Islet precursor cell (in vitro differentiated cells): ENCODE data around the gene CRACDL.
"Not testable (repeated sequence)": the region's sequence is repeated elsewhere in the genome, so short reads cannot be mapped to it uniquely, and the experiment has no call there.

Source experiments
- DNase-seq: peaks from one replicate; pipeline ENCODE4 v3.0.0-alpha.2; 2018

CRACDL gene

GRCh38 chr2:98907385-98907784 is 28.6 kb downstream of the CRACDL start:
- no peak for DNase-seq

DNA sequence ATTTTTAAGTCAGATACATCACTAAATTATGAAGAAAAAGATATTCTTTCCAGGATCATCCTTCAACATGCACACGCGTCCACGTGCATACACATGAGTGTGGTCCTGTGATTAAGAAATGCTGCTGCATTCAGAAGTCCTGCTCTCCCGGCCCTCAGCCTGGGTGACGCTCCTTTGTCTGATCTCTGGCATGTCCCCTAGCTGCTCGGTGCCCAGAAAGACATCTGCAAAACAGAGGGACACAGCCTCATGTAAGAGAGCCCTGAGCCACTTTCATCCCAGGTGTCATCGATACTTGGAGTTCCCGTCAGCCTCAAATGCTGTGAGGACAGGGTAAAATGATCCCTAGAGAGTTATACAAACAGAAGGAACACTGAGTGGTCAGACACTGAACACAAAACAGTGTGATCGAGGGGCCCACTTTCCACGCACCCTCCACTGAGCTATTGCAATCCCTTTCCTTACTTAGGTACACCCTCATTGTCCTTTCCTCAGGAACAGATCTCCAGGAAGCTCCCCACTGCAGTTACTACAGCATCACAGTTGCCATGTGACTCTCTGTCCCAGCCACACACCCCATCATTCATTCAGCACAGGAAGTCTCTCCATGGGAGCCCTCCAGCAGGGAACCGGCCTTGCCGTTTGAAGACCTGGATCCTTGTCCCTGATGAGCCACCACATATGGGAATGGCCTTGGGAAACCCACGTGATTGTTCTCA is 32.1 kb downstream of the CRACDL start:
- DNase-seq: peak; percentile 29

- peak; percentile 30 for DNase-seq
Measured at GRCh38 chr2:98903064-98903355, 33.0 kb downstream of the CRACDL start.

DNA sequence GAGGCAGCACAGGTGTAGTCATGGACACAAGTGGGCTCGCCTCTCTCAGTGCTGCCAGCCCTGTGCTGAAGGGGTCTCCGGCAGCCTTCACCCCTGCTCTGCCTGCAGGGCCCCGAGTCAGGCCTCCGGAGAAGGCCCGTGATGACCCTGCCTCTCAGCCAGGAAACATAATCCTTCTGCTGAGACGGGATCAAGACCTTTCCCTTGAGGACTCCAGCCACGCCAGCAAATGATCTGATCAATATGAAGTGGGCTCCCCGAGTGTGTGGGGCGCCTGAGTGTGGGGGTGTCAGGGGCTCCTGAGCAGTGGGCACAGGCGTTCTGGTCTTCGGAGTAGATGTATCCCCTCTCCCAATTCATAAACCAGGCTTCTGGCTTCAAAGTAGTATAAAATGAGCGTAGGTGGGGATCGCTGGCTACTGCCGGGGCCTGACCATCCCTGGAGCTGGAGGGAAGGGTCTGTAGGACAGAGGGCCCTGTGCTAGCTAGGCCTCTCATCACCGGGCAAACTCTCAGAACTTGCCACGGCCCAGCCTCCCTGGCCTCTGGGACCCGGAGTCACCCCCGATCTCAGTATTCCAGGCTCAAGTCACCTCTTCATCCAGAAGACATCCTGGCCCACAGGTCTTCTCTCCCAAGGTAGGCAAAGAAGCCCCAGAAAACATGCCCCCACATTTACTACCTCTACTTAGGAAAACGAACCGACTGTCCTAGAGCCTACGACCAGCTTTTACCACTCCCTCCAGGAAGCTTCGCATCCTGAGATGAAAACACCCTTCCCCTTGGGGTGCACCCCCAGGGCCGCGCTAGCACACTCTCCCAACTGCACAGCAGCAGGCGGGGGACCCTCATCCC is 33.6 kb downstream of the CRACDL start:
- no peak for DNase-seq

- DNase-seq: peak; percentile 43
Measured at GRCh38 chr2:98901702-98902101, 34.3 kb downstream of the CRACDL start.

- peak; percentile 35 for DNase-seq
Measured at GRCh38 chr2:98901291-98901690, 34.7 kb downstream of the CRACDL start.

DNA sequence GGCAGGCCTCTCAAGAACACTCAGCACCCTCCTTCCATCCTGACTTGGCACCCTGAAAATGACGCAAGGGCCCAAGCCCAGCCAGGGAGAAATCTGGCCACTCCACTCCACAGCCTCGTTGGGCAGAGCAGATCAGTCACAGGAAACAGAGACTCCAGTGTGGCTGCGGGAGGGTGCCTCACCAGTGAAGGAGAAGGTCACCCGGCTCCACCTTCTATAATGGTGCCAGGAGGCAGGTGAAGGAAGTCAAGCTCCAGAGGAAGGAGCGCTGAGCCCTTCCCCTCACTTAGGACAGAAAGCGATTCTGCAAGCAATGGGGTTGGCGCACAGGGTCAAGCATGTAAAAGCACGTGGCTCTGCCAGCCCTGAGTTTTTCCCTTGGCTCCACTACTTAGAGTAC is 35.3 kb downstream of the CRACDL start:
- no peak for DNase-seq

DNA sequence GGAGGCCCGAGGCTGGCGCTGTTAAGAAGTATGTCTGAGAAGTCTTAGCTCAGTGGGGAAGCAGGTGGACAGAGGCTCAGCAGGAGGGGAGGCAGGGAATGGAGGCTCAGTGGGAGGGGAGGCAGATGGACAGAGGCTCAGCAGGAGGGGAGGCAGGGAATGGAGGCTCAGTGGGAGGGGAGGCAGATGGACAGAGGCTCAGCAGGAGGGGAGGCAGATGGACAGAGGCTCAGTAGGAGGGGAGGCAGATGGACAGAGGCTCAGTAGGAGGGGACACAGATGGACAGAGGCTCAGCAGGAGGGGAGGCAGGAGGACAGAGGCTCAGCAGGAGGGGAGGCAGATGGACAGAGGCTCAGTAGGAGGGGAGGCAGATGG is 36.3 kb downstream of the CRACDL start:
- DNase-seq: not testable (repeated sequence)

DNA sequence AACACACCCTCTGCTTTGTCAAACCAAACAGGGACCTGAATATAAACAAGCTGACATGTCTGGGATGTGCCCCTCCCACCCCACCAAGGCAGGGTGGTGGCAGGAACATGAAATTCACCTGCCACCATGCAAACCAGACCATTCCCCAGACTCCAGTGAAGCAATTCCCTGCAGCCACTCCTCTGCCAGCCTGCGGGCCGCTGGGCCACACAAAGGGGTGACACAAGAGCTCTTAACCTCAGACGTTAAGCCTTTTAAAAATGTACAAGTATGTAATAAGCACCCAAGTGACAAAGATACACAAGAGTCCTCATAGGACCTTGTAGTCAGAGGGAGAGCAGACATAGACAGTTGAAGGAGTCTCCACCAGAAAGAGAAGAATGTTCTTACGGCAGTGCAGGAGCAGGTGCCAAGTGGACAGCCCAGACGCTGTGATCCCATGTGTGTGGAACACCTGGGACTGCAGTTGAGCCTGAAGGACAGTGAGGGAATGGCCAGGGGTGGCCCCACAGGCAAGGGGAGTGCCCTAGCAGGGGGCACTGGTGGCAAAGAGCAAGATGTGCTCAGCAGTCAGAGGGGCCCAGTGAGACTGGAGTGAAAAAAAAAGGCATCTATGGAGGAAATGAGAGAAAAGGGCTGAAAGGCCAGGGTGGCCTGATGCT is 36.9 kb downstream of the CRACDL start:
- no peak for DNase-seq

DNA sequence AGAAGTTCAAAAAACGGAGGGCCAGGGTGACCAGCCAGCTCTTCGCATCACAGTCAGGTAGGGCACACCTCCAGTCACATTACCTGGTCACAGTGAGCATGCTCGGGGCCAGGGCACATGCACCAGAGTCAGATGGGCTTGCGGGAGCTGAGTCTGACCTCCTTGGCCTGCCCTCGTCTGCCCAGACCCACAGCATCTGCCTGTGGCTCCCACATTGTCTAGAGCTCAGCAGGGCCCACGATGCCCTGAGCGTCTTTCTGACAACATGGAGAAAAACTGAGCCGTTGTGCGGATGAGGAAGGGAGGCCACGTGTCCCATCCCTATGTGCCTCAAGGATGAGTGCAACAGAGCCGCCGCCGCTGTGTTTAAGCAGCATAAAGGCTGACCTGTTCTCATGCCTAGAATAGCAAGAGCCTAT is 37.6 kb downstream of the CRACDL start:
- peak; percentile 46 for DNase-seq

DNA sequence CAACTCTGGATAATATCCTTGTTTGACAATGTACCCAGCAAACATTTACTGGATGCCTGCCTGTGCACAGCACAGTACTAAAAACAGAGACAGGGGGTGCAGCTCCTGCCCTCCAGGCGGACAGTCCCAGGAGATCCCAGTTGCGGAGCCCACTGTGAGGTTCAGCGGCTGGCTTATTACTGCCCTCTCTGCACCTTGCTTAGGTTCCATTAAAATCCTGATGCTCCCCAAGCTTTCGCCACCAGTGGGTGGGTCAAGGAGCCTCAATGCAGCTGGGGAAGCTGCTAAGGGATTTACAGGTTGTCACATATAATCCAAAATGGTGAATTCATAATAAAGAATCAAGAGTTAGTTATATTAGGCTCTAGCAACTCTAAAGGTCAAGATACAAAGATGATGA is 38.3 kb downstream of the CRACDL start:
- no peak for DNase-seq

DNA sequence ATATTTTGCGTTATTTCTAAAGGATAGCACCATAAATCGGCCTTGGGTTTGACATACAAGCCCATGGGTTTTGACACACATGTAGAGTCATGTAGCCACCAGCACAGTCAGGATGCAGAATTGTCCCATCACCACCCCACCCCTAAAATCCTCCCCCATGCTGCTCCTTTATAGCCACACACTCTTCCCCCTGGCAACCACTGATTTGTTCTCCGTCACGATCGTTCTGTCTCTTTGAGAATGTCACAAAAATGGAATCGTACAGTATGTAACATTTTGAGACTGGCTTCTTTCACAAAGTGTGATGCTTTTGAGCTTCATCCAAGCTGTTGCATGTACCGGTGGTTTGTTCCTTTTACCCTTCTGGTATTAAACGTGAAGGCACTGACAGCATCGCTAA is 39.1 kb downstream of the CRACDL start:
- DNase-seq: no peak

DNA sequence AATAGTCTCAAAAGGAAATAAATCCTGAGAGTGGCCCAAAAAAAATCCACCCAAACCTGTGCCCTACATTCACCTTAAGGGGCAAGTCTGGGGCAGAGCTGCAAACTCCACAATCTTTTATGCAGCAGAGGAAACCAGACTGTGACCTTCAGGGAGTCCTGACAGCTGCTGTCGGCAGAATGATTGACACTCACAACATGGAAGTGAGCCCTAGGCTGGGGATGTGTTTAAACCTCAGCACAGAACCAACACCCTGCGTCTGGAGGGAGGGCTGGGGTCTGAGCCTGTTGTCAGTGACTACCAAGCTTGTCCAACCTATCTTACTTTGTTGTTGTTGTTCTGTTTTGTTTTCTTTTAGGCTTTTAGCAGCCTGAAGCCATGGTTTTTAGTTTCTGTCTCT is 39.6 kb downstream of the CRACDL start:
- no peak for DNase-seq

DNA sequence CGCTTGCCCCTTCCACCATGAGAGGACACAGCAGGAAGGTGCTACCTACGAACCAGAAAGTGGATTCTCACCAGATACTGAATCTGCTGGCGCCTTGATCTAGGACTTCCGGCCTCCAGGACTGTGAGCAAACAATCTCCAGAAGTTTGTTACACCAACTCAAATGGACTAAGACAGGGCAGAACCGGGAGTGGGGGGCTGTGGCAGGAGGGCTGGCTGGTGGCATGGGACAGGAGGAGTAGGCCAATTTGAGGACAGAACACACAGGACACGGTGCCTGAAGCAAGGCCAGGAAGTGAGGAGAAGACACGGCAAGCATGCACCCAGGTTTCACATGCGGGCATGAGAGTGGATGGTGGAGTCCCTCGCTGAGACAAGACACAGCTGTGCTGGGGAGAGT is 40.1 kb downstream of the CRACDL start:
- DNase-seq: peak; percentile 41

- no peak for DNase-seq
Measured at GRCh38 chr2:98895221-98895620, 40.8 kb downstream of the CRACDL start.

DNA sequence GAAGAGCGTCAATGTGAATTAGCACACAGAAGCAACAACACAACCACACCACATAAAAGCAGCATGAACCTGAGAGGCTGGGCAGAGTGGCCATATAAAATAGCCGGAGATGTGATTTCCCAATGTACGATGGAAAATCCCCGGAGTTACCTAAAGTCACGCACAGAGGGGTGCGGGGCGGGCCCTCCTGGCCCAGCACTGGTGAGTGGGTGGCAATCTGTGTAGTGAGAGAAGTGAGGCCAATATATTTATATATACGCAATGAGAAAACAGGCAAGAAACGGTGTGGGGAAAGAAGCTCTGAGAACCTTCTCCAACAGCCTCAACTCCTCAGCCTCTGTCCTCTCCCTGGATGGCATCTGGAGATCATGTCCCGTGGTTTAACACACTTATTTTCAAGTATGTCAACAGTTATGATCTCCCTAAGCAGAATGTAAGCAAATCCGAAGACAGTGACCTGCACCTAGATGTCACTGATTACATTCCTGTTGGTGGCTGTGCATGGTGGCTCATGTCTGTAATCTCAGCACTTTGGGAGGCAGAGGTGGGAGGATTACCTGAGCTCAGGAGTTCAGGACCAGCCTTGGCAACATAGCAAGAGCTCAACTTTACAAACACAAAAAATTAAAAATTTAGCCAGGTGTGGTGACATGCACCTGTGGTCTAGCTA is 41.6 kb downstream of the CRACDL start:
- DNase-seq: peak; percentile 22

DNA sequence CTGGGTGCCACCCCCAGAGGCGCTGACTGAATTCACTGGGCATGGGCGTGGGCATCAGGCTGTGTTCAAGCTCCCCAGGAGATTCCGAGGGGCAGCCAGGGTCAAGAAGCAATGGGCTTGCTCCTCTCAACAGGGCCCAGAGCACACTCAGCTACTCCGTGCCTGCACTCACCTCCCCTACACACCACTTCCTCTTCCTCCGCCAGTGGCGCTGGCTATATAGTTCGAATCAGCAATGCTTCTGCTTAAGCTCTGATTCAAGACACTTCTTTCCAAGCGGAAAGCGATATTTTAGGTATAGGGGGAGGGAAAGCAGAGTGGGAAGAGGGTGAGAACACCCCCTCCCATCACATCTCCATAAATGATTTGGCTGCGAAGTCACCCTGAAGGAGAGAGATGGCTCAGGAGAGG is 42.1 kb downstream of the CRACDL start:
- peak; percentile 33 for DNase-seq

GRCh38 chr2:98892871-98893270 is 43.2 kb downstream of the CRACDL start:
- DNase-seq: no peak

DNA sequence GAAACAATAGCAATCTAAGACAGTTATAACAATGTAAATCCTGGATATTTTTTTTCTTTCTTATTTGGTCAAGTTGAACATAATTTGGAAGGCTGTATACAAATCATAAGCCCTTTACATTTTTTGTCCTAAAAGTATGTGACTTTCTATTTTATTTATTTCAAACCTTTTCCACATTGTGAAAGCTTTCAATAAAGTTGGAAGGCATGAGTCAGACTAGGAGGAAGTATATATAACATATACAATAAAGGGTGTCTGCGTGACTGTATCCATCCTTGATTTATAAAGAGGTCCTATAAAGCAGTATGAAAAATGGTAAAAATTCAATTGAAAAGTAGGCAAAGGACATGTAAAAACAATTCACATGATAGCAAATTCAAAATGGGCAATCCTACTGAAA is 44.4 kb downstream of the CRACDL start:
- DNase-seq: no peak

GRCh38 chr2:98886066-98886554 is 49.9 kb downstream of the CRACDL start:
- no peak for DNase-seq

- DNase-seq: no peak
Measured at GRCh38 chr2:98884658-98885057, 51.4 kb downstream of the CRACDL start.

DNA sequence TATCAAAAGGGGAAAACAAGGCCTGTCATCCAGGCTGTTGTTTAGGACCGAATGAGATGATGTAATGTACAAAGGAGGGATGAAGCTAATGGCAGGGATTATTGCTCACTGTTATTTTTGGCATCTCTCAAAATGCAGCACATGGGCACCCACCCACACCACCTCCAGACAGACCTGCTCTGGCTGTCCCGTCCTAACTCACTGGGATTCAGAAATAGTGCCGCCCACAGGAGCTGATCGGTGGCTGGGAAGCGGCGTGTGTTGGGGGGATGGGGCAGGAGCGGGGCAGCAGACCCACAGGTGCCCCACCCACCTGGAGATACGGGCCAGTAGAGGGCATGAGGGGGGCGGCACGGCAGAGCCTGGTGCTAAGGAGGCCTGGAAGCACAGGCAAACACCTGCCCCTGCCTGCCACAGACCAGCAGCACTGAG is 52.2 kb downstream of the CRACDL start:
- DNase-seq: no peak
